Activated CD4-positive, alpha-beta T cell treated with anti-CD3 and anti-CD28 coated beads for 48 hours (primary cell): ENCODE data around the gene NAV2.

Experiments used
- DNase-seq: peaks from one replicate; pipeline ENCODE4 v3.0.0-alpha.2; 2020

The NAV2 gene

GRCh38 chr11:19785265-19785664, 72.6 kb downstream of the NAV2 start:
- DNase-seq: no peak

GRCh38 chr11:19786644-19787043, 74.0 kb downstream of the NAV2 start:
- no peak for DNase-seq

- no peak for DNase-seq
Measured at GRCh38 chr11:19788435-19788834, 75.8 kb downstream of the NAV2 start.

- no peak for DNase-seq
Measured at GRCh38 chr11:19789245-19789644, 76.6 kb downstream of the NAV2 start.

GRCh38 chr11:19789835-19790710, 77.4 kb downstream of the NAV2 start:
- no peak for DNase-seq

GRCh38 chr11:19790831-19791552, 78.4 kb downstream of the NAV2 start:
- no peak for DNase-seq

- DNase-seq: no peak
Measured at GRCh38 chr11:19792510-19792909, 79.9 kb downstream of the NAV2 start.

- DNase-seq: no peak
Measured at GRCh38 chr11:19793326-19793725, 80.7 kb downstream of the NAV2 start.

GRCh38 chr11:19794161-19794560, 81.5 kb downstream of the NAV2 start:
- DNase-seq: no peak

GRCh38 chr11:19795082-19795481, 82.4 kb downstream of the NAV2 start:
- DNase-seq: no peak

- no peak for DNase-seq
Measured at GRCh38 chr11:19800162-19800561, 87.5 kb downstream of the NAV2 start.

GRCh38 chr11:19800714-19801519, 88.3 kb downstream of the NAV2 start:
- DNase-seq: no peak

- DNase-seq: no peak
Measured at GRCh38 chr11:19802773-19803293, 90.2 kb downstream of the NAV2 start.

- no peak for DNase-seq
Measured at GRCh38 chr11:19803506-19803998, 90.9 kb downstream of the NAV2 start.

- DNase-seq: no peak
Measured at GRCh38 chr11:19805376-19805775, 92.7 kb downstream of the NAV2 start.

- DNase-seq: no peak
Measured at GRCh38 chr11:19805827-19806226, 93.2 kb downstream of the NAV2 start.

- no peak for DNase-seq
Measured at GRCh38 chr11:19806251-19806650, 93.6 kb downstream of the NAV2 start.

GRCh38 chr11:19808076-19808911, 95.7 kb downstream of the NAV2 start:
- no peak for DNase-seq

- no peak for DNase-seq
Measured at GRCh38 chr11:19810852-19811251, 98.2 kb downstream of the NAV2 start.

GRCh38 chr11:19811380-19811779, 98.7 kb downstream of the NAV2 start:
- DNase-seq: no peak

GRCh38 chr11:19812096-19812495, 99.5 kb downstream of the NAV2 start:
- DNase-seq: no peak

GRCh38 chr11:19812710-19813109, 100.1 kb downstream of the NAV2 start:
- DNase-seq: no peak
